SK-N-SH treated with all-trans-retinoic acid at 6 μM for 48 hours (cell line): ENCODE measurements around the gene PGR.

Source experiments
- CREB5 ChIP-seq: fragments of 250-450 bp; sonication (Bioruptor Pico); IDR thresholded peaks from 2 replicates; pipeline ENCODE4 v1.5.1; 2020; ENCODE audit warnings: low read depth, mild to moderate bottlenecking, moderate library complexity
- CSDC2 ChIP-seq: fragments of 250-450 bp; sonication (Bioruptor Pico); IDR thresholded peaks from 2 replicates; pipeline ENCODE4 v1.5.0; 2020; ENCODE audit warnings: mild to moderate bottlenecking, moderate library complexity
- CSRNP3 ChIP-seq: fragments of 250-450 bp; sonication (Bioruptor Pico); IDR thresholded peaks from 2 replicates; pipeline ENCODE4 v1.5.1; 2021; ENCODE audit warnings: mild to moderate bottlenecking, moderate library complexity
- PATZ1 ChIP-seq: fragments of 250-450 bp; sonication (Bioruptor Pico); IDR thresholded peaks from 2 replicates; pipeline ENCODE4 v1.8.0; 2020; ENCODE audit warnings: mild to moderate bottlenecking, moderate library complexity, borderline replicate concordance
- TSHZ2 ChIP-seq: fragments of 250-450 bp; sonication (Bioruptor Pico); IDR thresholded peaks from 2 replicates; pipeline ENCODE4 v1.5.0; 2020; ENCODE audit warnings: mild to moderate bottlenecking, moderate library complexity
- ZC3H10 ChIP-seq: fragments of 250-450 bp; sonication (Bioruptor Pico); IDR thresholded peaks from 2 replicates; pipeline ENCODE4 v1.5.1; 2021; ENCODE audit warnings: mild to moderate bottlenecking, moderate library complexity
- ZFP3 ChIP-seq: fragments of 250-450 bp; sonication (Bioruptor Pico); IDR thresholded peaks from 2 replicates; pipeline ENCODE4 v1.5.0; 2020; ENCODE audit warnings: mild to moderate bottlenecking, moderate library complexity
- ZFP30 ChIP-seq: fragments of 450-650 bp; formaldehyde crosslinking; IDR thresholded peaks from 2 replicates; pipeline ENCODE4 v1.5.0; 2022; ENCODE audit warnings: mild to moderate bottlenecking, moderate library complexity

- TF ChIP-seq CSRNP3 = no peak
- no peak for TF ChIP-seq ZFP3 (CRISPR knock-in tag)
- no peak for TF ChIP-seq ZC3H10 (CRISPR knock-in tag)
- TF ChIP-seq PATZ1 (CRISPR knock-in tag) = no peak
- TF ChIP-seq CSDC2 (CRISPR knock-in tag) = no peak
- no peak for TF ChIP-seq TSHZ2
- TF ChIP-seq ZFP30 (CRISPR knock-in tag) = no peak
- TF ChIP-seq CREB5 = no peak
Measured at GRCh38 chr11:101083335-101083734, 46.3 kb downstream of the PGR start.
